Right lobe of liver (tissue), 6 donors: ENCODE results near the gene SLMAP. TPM values are rescaled to one million over a fixed set of nuclear protein-coding genes. Genes with fewer than 3 reads are reported as not detected.

Experiments
- ATAC-seq, 4 donors: fragments of 200-7000 bp; cut with Tn5 transposase; one replicate each; pipeline ENCODE4 v1.9.1; 2020; ENCODE audit warnings: mild to moderate bottlenecking in 4 of 4, moderate library complexity in 4 of 4
- DNase-seq, 3 donors: peaks; one replicate each; pipeline ENCODE4 v3.0.0-alpha.2; 2020
- H3K27ac ChIP-seq, 3 donors: fragments of 200-600 bp; one replicate each; pipeline ENCODE4 v1.8.0; 2022
- H3K27me3 ChIP-seq, 2 donors: fragments of 200-600 bp; one replicate each; pipeline ENCODE4 v1.8.0; 2022
- H3K36me3 ChIP-seq, 4 donors: fragments of 200-600 bp; sonication (generic) in 1 of 4; one replicate each; pipeline versions ENCODE4 v1.5.1 to v1.8.0; 2017 to 2022; ENCODE audit warnings: control low read depth in 1 of 4
- H3K4me1 ChIP-seq, 4 donors: fragments of 200-600 bp; sonication (generic) in 1 of 4; one replicate each; pipeline versions ENCODE4 v1.5.1 to v1.8.0; 2017 to 2022; ENCODE audit warnings: control low read depth in 1 of 4
- H3K4me3 ChIP-seq, 3 donors: fragments of 200-600 bp; one replicate each; pipeline ENCODE4 v1.8.0; 2022
- H3K9me3 ChIP-seq, 4 donors: fragments of 200-600 bp; sonication (generic) in 1 of 4; one replicate each; pipeline versions ENCODE4 v1.5.1 to v1.8.0; 2017 to 2022; ENCODE audit warnings: control low read depth in 1 of 4
- POLR2A ChIP-seq: fragments of 450-650 bp; IDR thresholded peaks from one replicate; pipeline ENCODE4 v1.6.1; 2017; ENCODE audit warnings: antibody characterized with exemption, mild to moderate bottlenecking
- WGBS: methylation state at CpG from one replicate; pipeline ENCODE4 v1.1.6; 2018; ENCODE audit warnings: low coverage, low lambda C conversion rate; ENCODE audit not compliant: insufficient coverage; ENCODE audit errors: missing lambda C conversion rate; 5-methylcytosine and 5-hydroxymethylcytosine counted together
- intact Hi-C, 2 donors: fragments of 100-400 bp; cut with DNase I; formaldehyde crosslinking; loops; one replicate each; pipeline versions ENCODE4 v1.11.2 to v1.14.1; 2022
- total RNA-seq, 6 experiments: library from RNA; depleted of rRNA in 2 of 6; stranded (reverse); fragments of >200 nt in 2 of 6; fragmentation: NEBNext Ultra II Directional in 3 of 6; extraction: Animal tissue kit (Norgen Biotek cat#: 25700) in 3 of 6; gene quantifications; one replicate each; pipeline versions ENCODE4 v1.1.0 to v1.2.4, GENCODE V29; 2016 to 2023
- TF ChIP-seq, protein P1 (sequence below), 4 donors: fragments of 200-600 bp in 3 of 4; fragments of 450-650 bp in 1 of 4; IDR thresholded peaks; one replicate each; pipeline versions ENCODE4 v1.5.1 to v1.8.0; 2016 to 2022; ENCODE audit warnings: antibody characterized with exemption in 4 of 4, mild to moderate bottlenecking in 2 of 4
- donor health status: DM: no; HTN: yes; CAD: no.
- donor health status: DM: no; HTN: no; CAD: no.
- donor health status: DM: no; HTN: no; CAD: no.
- donor health status: DM: no; HTN: yes; CAD: no.
- donor health status: DM: no; HTN: yes; CAD: no.

Gene SLMAP
- total RNA-seq, 6 experiments from 2014 or later = 21.1 to 34.9 (median 25.1) TPM

DNA sequence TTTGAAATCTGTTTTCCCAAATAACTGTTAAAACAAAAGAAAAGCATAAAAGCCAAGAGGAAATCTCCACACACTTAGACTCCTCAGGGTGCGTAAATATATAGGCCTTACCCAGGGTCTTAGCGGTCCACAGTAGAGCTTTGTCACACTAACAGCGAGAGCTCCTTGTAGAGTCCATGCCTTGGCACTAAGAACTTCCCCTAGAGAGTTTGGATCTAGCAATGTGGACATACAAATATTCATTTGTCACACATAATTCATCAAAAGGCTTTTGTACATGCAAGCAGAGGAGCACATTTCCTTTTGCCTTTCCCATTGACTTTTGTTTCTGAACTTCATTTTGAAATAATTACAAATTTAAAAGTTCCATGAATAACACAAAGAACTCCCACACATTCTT is 11.0 kb upstream of the SLMAP start:
- no peak overlapping the region for H3K27ac ChIP-seq
- 90% methylated on average over 3 of the region's 3 CpGs for WGBS
- H3K4me3 ChIP-seq = no peak overlapping the region
- DNase-seq (no peak), ATAC-seq (no peak)
- TF ChIP-seq, protein P1, sequence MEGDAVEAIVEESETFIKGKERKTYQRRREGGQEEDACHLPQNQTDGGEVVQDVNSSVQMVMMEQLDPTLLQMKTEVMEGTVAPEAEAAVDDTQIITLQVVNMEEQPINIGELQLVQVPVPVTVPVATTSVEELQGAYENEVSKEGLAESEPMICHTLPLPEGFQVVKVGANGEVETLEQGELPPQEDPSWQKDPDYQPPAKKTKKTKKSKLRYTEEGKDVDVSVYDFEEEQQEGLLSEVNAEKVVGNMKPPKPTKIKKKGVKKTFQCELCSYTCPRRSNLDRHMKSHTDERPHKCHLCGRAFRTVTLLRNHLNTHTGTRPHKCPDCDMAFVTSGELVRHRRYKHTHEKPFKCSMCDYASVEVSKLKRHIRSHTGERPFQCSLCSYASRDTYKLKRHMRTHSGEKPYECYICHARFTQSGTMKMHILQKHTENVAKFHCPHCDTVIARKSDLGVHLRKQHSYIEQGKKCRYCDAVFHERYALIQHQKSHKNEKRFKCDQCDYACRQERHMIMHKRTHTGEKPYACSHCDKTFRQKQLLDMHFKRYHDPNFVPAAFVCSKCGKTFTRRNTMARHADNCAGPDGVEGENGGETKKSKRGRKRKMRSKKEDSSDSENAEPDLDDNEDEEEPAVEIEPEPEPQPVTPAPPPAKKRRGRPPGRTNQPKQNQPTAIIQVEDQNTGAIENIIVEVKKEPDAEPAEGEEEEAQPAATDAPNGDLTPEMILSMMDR (IDR thresholded peaks at IDR 0.05) = no peak
- TF ChIP-seq POLR2A = no peak
- no peaks in the 10 kb centered on the region for H3K27me3 ChIP-seq
- H3K36me3 ChIP-seq = no peaks in the 10 kb centered on the region
- H3K4me1 ChIP-seq = peaks cover 0 to 9% (median 3%) of the 10 kb centered on the region in 4 donors
- intact Hi-C loops = no loop called here
- H3K9me3 ChIP-seq = no peaks in the 10 kb centered on the region

DNA sequence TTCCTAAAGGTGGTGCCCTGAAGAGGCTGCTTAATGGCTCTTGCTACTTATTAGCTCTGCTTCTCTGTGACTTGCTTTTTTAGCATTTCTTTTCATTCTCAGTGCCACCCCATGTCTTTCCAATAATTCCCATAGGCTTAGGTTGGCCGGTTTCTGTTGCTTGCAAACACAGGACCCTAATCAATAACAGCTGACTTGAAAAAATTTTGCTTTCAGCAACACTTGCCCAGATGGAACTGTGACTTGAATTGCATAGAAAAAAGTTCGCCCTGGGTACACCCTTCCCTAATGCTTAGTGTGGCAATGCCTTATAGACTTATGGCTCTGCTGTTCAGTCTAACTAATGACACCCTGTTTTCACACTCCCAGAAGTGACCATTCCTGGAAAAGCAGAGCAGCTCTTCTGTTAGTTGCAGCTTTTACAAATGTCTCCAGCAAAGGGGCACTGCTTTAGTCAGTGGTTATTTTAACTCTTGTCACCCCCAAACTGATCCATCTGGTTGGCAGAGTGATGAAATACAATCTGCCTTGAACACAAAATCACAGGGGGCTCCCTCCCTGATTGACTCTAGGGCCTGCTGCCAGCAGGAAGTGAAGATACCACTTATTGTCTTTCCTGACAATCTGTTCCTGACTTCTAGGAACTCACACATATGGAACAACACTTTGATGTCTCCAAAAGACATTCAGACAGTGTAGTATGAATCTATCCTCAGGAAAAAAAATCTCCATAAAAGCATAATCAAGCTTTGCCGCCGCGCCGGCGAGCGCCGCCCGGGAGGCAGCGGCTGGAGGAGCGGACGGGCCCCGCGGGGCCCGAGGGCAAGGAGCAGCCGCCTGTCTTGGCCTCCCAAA is 9.7 kb upstream of the SLMAP start:
- Histone ChIP-seq H3K27me3 (no peaks in the 10 kb centered on the region), H3K4me1 (peaks cover 0 to 2% (median under 1%) of the 10 kb centered on the region in 4 donors), H3K27ac (no peak overlapping the region), H3K4me3 (no peak overlapping the region), H3K9me3 (no peaks in the 10 kb centered on the region), H3K36me3 (no peaks in the 10 kb centered on the region)
- 50% methylated on average over 2 of the region's 17 CpGs for WGBS
- no peak for TF ChIP-seq POLR2A
- TF ChIP-seq, protein P1 (IDR thresholded peaks at IDR 0.05) = no peak
- intact Hi-C loops = no loop called here
- DNase-seq = no peak
- ATAC-seq = no peak

DNA sequence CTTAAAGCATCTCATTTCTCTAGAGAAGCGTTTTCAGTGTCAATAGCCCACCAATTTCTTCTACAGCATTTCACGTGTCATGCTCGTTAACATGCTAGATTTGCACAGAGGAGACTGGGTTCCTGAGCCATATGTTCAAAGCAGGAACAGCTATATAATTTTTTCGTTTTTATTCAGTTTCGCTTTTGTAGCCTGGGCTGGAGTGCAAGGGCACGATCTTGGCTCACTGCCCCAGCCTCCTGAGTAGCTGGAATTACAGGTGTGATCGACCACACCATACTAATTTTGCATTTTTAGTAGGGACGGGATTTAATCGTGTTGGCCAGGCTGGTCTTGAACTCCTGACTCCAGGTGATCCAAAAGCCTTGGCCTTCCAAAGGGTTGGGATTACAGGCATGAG is 6.6 kb upstream of the SLMAP start:
- DNase-seq (no peak), ATAC-seq (no peak)
- Histone ChIP-seq H3K36me3 (no peaks in the 10 kb centered on the region), H3K4me3 (no peak overlapping the region), H3K27ac (no peak overlapping the region), H3K27me3 (no peaks in the 10 kb centered on the region), H3K9me3 (no peaks in the 10 kb centered on the region), H3K4me1 (no peaks in the 10 kb centered on the region)
- 82% methylated on average over 8 of the region's 9 CpGs for WGBS
- TF ChIP-seq POLR2A = no peak
- intact Hi-C loops = no loop called here

DNA sequence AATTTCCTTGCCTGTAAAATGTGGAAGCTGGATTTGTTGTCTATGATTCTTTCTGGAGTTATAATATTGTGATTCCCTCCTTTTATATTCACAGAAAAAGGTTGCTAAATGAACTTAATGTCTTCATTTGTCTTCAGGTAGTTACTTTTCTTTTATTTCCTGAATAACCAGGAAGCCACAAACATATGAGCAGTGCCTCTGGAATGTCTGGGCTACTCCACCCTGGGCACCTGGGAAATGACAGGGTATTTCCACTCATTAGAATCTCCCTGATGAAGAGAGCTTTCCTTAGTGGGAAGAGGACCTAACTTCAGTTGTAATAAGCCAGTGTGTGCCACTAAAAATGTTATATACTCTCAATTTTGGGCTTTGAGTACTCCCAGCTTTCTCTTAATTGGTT is 3.8 kb upstream of the SLMAP start:
- H3K27ac ChIP-seq = no peak overlapping the region
- no peak overlapping the region for H3K4me3 ChIP-seq
- peaks cover 0 to 2% (median under 1%) of the 10 kb centered on the region in 4 donors for H3K4me1 ChIP-seq
- DNase-seq (no peak), ATAC-seq (no peak)
- no peaks in the 10 kb centered on the region for H3K36me3 ChIP-seq
- no peaks in the 10 kb centered on the region for H3K27me3 ChIP-seq
- TF ChIP-seq, protein P1 (IDR thresholded peaks at IDR 0.05) = no peak
- TF ChIP-seq POLR2A = no peak
- intact Hi-C loops = loop anchor here in 1 of 2 donors (10.0 kb wide), 1 partner anchor 158 kb away; the partner anchor contains the start of gene ARF4
- H3K9me3 ChIP-seq = no peaks in the 10 kb centered on the region

DNA sequence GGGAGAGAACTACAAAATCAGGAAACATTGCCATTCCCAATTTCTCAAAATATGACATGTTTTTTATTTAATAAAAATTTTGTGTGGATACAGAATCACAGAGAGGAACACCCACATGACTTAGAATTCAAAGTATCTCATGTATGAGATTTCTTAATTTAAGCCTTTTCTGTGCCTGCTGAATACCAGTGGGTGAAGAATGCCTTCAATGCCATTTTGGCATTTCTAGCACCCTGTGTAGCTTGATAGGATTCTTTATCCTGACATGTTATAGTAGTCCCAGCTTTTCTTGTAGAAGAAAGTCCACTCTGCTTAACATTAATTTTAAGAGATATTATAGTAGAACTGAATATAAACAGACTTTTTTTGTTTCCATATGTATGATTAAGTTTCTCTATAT is 3.1 kb upstream of the SLMAP start:
- Histone ChIP-seq H3K4me1 (peaks cover 0 to 8% (median 4%) of the 10 kb centered on the region in 4 donors), H3K36me3 (no peaks in the 10 kb centered on the region), H3K9me3 (no peaks in the 10 kb centered on the region), H3K4me3 (no peak overlapping the region), H3K27me3 (no peaks in the 10 kb centered on the region), H3K27ac (no peak overlapping the region)
- DNase-seq (no peak), ATAC-seq (no peak)
- intact Hi-C loops = loop anchor here in 1 of 2 donors (10.0 kb wide), 1 partner anchor 158 kb away; the partner anchor contains the start of gene ARF4
- TF ChIP-seq, protein P1 (IDR thresholded peaks at IDR 0.05) = no peak
- no peak for TF ChIP-seq POLR2A
